ENCODE measurements around the gene DCHS1. TPM values are rescaled to one million over a fixed set of nuclear protein-coding genes. Genes with fewer than 3 reads are reported as not detected.

The DCHS1 gene
- total RNA-seq, 4 donors from 2014 or later, result 5.5 to 17.7 (median 14.0) TPM

DNA sequence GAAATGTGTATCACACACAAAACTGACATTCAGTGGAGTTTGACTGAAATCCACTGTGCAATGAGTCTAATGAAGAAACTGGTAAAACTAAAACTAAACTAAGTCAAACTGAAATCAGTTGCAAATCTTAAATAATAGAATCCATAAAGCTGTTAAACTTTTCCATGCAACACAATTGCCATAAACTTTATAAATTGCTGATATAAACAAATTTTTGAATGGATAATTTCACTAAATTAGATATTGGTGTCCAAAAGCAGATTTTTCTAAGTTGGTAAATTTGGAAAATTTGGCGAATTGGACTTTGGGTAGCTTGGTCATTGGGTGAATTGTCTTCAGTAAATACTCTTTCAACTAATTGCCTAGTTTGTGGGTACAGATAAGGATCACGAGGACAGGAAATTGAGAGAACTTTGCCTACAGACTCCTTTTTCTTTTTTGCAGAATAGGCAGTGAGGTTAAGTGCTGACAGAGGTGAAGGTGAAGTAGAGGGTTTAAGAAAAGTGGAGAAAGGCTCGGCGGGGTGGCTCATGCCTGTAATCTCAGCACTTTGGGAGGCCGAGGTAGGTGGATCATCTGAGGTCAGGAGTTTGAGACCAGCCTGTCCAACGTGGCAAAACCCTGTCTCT, 14.7 kb upstream of the DCHS1 start:
- no peak overlapping the region for H3K4me3 ChIP-seq
- 68 to 92% methylated on average over 2 to 6 of the region's 6 CpGs for WGBS, 2 donors (ENCODE audit: low coverage in 1 of 2)
- no peaks in the 10 kb centered on the region for H3K36me3 ChIP-seq
- TF ChIP-seq POLR2A (IDR thresholded peaks at IDR 0.05), result no peak
- TF ChIP-seq POLR2AphosphoS5 (IDR thresholded peaks at IDR 0.05), result no peak
- TF ChIP-seq, protein P1, sequence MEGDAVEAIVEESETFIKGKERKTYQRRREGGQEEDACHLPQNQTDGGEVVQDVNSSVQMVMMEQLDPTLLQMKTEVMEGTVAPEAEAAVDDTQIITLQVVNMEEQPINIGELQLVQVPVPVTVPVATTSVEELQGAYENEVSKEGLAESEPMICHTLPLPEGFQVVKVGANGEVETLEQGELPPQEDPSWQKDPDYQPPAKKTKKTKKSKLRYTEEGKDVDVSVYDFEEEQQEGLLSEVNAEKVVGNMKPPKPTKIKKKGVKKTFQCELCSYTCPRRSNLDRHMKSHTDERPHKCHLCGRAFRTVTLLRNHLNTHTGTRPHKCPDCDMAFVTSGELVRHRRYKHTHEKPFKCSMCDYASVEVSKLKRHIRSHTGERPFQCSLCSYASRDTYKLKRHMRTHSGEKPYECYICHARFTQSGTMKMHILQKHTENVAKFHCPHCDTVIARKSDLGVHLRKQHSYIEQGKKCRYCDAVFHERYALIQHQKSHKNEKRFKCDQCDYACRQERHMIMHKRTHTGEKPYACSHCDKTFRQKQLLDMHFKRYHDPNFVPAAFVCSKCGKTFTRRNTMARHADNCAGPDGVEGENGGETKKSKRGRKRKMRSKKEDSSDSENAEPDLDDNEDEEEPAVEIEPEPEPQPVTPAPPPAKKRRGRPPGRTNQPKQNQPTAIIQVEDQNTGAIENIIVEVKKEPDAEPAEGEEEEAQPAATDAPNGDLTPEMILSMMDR (IDR thresholded peaks at IDR 0.05), result no peak
- no peak for TF ChIP-seq EP300 (IDR thresholded peaks at IDR 0.05; ENCODE audit: low read depth)
- no peak for DNase-seq
- in situ Hi-C loops (cut with MboI; ENCODE audit: low pct_ligation_motif_present in 1 of 4, low pct_unique_long_range_greater_than_20kb in 1 of 4, low sequenced_read_pairs in 3 of 4), result loop anchor here in 1 of 4 donors (10.0 kb wide), 1 partner anchor 136 kb away; no protein-coding TSS in a partner anchor
- H3K27me3 ChIP-seq, result no peaks in the 10 kb centered on the region
- no peak overlapping the region for H3K27ac ChIP-seq
- intact Hi-C loops (cut with DNase I; ENCODE audit: low total_unique reads), result no loop called here
- peaks cover 0 to 4% (median 0%) of the 10 kb centered on the region in 4 donors for H3K4me1 ChIP-seq
- no peaks in the 10 kb centered on the region for H3K9me3 ChIP-seq

DNA sequence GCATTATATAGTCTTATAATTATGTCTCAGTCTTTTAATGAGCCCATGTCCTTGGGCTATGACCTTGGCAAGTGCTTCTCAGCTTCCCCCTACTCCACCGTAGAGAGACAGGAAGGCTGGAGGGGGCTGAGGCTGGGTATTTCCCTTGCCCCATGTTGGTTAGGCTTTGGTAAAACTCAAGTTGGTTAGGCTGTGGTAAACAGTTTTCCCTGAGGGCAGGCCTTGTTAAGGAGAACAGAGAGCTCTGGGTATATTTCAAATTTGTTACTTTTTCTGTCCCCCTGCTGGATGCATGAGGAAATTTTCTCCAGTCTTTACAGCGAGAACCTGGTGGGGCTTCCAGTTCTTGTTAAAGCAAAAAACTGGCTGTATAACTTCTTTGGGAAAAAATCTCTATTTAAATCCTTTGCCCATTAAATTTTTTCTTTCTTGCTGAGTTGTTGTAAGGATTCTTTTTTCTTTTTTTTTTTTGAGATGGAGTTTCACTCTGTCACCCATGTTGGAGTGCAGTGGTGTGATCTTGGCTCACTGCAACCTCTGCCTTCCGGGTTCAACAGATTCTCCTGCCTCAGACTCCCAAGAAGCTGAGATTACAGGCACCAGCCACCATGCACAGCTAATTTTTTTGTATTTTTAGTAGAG, 12.2 kb upstream of the DCHS1 start:
- in situ Hi-C loops (cut with MboI; ENCODE audit: low pct_ligation_motif_present in 1 of 4, low pct_unique_long_range_greater_than_20kb in 1 of 4, low sequenced_read_pairs in 3 of 4), result no loop called here
- 68 to 70% methylated on average over 2 to 3 of the region's 3 CpGs for WGBS, 2 donors (ENCODE audit: low coverage in 1 of 2)
- TF ChIP-seq EP300 (IDR thresholded peaks at IDR 0.05; ENCODE audit: low read depth) (no peak), POLR2A (IDR thresholded peaks at IDR 0.05) (no peak)
- TF ChIP-seq, protein P1 (IDR thresholded peaks at IDR 0.05), result peak; percentile 50 to 67 (median 60)
- intact Hi-C loops (cut with DNase I; ENCODE audit: low total_unique reads), result no loop called here
- H3K4me3 ChIP-seq, result no peak overlapping the region
- no peaks in the 10 kb centered on the region for H3K27me3 ChIP-seq
- H3K27ac ChIP-seq, result no peak overlapping the region
- DNase-seq, result no peak
- no peaks in the 10 kb centered on the region for H3K9me3 ChIP-seq
- no peaks in the 10 kb centered on the region for H3K36me3 ChIP-seq
- peaks cover 0 to 4% (median 2%) of the 10 kb centered on the region in 4 donors for H3K4me1 ChIP-seq

DNA sequence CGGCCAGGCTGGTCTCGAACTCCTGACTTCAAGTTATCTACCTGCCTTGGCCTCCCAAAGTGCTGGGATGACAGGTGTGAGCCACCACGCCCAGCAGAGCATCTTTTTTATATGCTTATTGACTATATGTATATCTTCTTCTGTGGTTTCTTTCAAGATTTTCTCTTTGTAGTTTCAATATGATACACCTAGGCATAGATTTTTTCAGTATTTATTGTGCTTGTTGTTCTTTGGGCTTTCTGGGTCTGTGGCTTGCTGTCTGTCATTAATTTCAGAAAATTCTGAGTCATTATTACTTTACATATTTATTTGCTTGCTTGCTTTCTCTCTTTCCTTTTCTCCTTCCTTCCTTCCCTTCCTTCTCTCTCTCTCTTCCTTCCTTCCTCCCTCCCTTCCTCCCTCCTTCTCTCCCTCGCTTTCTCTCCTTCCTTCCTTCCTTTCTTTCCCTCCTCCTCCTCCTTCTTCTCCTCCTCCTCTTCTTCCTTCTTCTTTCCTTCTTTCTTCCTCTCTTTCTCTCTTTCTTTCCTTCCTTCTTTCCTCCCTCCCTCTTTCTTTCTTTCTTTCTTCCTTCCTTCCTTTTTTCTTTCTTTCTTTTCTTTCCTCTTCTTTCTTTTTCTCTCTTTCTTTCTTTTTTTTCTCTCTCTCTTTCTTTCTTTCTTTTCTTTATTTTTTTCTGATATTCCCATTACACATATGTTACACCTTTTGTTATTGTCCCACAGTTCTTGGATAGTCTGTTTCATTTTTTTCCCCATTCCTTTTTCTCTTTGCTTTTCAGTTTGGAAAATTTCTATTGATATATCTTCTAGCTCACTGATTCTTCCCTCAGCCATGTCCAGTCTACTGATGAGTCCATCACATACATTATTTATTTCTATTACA, 10.9 kb upstream of the DCHS1 start:
- DNase-seq, result no peak
- no peaks in the 10 kb centered on the region for H3K27me3 ChIP-seq
- no peak overlapping the region for H3K4me3 ChIP-seq
- intact Hi-C loops (cut with DNase I; ENCODE audit: low total_unique reads) (no loop called here), in situ Hi-C loops (cut with MboI; ENCODE audit: low pct_ligation_motif_present in 1 of 4, low pct_unique_long_range_greater_than_20kb in 1 of 4, low sequenced_read_pairs in 3 of 4) (no loop called here)
- WGBS, 2 donors (ENCODE audit: low coverage in 1 of 2), result 85 to 91% methylated on average over 4 of the region's 4 CpGs
- H3K27ac ChIP-seq, result no peak overlapping the region
- no peak for TF ChIP-seq POLR2A (IDR thresholded peaks at IDR 0.05)
- TF ChIP-seq, protein P1 (IDR thresholded peaks at IDR 0.05), result no peak
- no peak for TF ChIP-seq POLR2AphosphoS5 (IDR thresholded peaks at IDR 0.05)
- TF ChIP-seq EP300 (IDR thresholded peaks at IDR 0.05; ENCODE audit: low read depth), result no peak
- H3K36me3 ChIP-seq, result no peaks in the 10 kb centered on the region
- peaks cover 0 to 4% (median 2%) of the 10 kb centered on the region in 4 donors for H3K4me1 ChIP-seq
- H3K9me3 ChIP-seq, result no peaks in the 10 kb centered on the region

DNA sequence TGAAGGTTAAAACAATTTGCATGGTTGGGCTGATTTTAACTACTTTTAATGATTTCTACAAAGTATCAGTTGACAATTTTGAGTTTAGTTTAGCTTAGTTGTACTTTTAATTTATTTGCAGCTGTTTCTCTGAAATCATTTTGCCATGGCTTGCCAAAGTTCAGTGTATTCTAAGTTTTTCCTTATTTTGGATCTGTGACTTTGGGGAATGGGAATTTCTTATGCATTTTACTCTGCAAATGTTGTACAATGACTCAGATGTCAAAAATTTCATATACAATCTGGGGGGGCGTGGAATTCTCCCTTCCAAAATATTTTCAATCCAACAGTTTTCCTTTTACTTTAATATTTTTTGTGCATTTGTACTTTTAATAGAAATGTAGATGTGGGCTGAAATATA, 8.9 kb upstream of the DCHS1 start:
- Histone ChIP-seq H3K36me3 (no peaks in the 10 kb centered on the region), H3K4me3 (no peak overlapping the region), H3K9me3 (no peaks in the 10 kb centered on the region), H3K27me3 (no peaks in the 10 kb centered on the region), H3K4me1 (peaks cover 0 to 4% (median 2%) of the 10 kb centered on the region in 4 donors), H3K27ac (peak overlapping the region in 3 of 4 donors; percentile 6 to 67 (median 36))
- TF ChIP-seq EP300 (IDR thresholded peaks at IDR 0.05; ENCODE audit: low read depth), result no peak
- TF ChIP-seq POLR2A (IDR thresholded peaks at IDR 0.05), result no peak
- no peak for TF ChIP-seq POLR2AphosphoS5 (IDR thresholded peaks at IDR 0.05)
- TF ChIP-seq, protein P1 (IDR thresholded peaks at IDR 0.05), result no peak
- DNase-seq, result no peak
- in situ Hi-C loops (cut with MboI; ENCODE audit: low pct_ligation_motif_present in 1 of 4, low pct_unique_long_range_greater_than_20kb in 1 of 4, low sequenced_read_pairs in 3 of 4) (no loop called here), intact Hi-C loops (cut with DNase I; ENCODE audit: low total_unique reads) (no loop called here)
- 0% methylated on average over 1 of the region's 1 CpG for WGBS, 2 donors (ENCODE audit: low coverage in 1 of 2)
